ENCODE measurements around the gene ACADM.
"Not testable (repeated sequence)": the region's sequence is repeated elsewhere in the genome, so short reads cannot be mapped to it uniquely, and the experiment has no call there.

ACADM gene

GRCh38 chr1:75768016-75768415 is 43.5 kb downstream of the ACADM start:
- no peaks in the 10 kb centered on the region for H3K9me3 Mint-ChIP-seq
- no peaks in the 10 kb centered on the region for H3K36me3 Mint-ChIP-seq (ENCODE audit: low read depth)
- H3K27ac Mint-ChIP-seq, result no peak overlapping the region
- no peaks in the 10 kb centered on the region for H3K27me3 Mint-ChIP-seq
- no peaks in the 10 kb centered on the region for H3K4me1 Mint-ChIP-seq (ENCODE audit: low read depth)
- no peak overlapping the region for H3K4me3 Mint-ChIP-seq

GRCh38 chr1:75770761-75771160 is 46.3 kb downstream of the ACADM start:
- Mint-ChIP-seq H3K27me3 (peaks cover 6% of the 10 kb centered on the region), H3K9me3 (no peaks in the 10 kb centered on the region), H3K36me3 (ENCODE audit: low read depth) (peaks cover 3% of the 10 kb centered on the region), H3K4me1 (ENCODE audit: low read depth) (no peaks in the 10 kb centered on the region), H3K4me3 (no peak overlapping the region), H3K27ac (no peak overlapping the region)

- H3K4me1 Mint-ChIP-seq (ENCODE audit: low read depth), result no peaks in the 10 kb centered on the region
- H3K36me3 Mint-ChIP-seq (ENCODE audit: low read depth), result peaks cover 3% of the 10 kb centered on the region
Measured at GRCh38 chr1:75771978-75772377, 47.5 kb downstream of the ACADM start.

GRCh38 chr1:75777812-75778211 is 53.3 kb downstream of the ACADM start:
- not testable (repeated sequence) for H3K9me3 Mint-ChIP-seq; H3K4me3 Mint-ChIP-seq; H3K27ac Mint-ChIP-seq; H3K36me3 Mint-ChIP-seq (ENCODE audit: low read depth); H3K4me1 Mint-ChIP-seq (ENCODE audit: low read depth)
- peaks cover 36% of the 10 kb centered on the region for H3K27me3 Mint-ChIP-seq

More at GRCh38 chr1:75771978-75772377, 47.5 kb downstream of the ACADM start:
- H3K27me3 Mint-ChIP-seq, result peaks cover 8% of the 10 kb centered on the region
- no peak overlapping the region for H3K27ac Mint-ChIP-seq
- H3K4me3 Mint-ChIP-seq, result no peak overlapping the region
- H3K9me3 Mint-ChIP-seq, result peaks cover under 1% of the 10 kb centered on the region

GRCh38 chr1:75778694-75779093 is 54.2 kb downstream of the ACADM start:
- not testable (repeated sequence) for H3K4me1 Mint-ChIP-seq (ENCODE audit: low read depth); H3K36me3 Mint-ChIP-seq (ENCODE audit: low read depth); H3K4me3 Mint-ChIP-seq; H3K27ac Mint-ChIP-seq; H3K9me3 Mint-ChIP-seq
- peaks cover 36% of the 10 kb centered on the region for H3K27me3 Mint-ChIP-seq

- not testable (repeated sequence) for H3K9me3 Mint-ChIP-seq; H3K4me3 Mint-ChIP-seq; H3K36me3 Mint-ChIP-seq (ENCODE audit: low read depth); H3K27ac Mint-ChIP-seq; H3K4me1 Mint-ChIP-seq (ENCODE audit: low read depth)
- peaks cover 32% of the 10 kb centered on the region for H3K27me3 Mint-ChIP-seq
Measured at GRCh38 chr1:75780183-75780582, 55.7 kb downstream of the ACADM start.

GRCh38 chr1:75783920-75784319 is 59.4 kb downstream of the ACADM start:
- Mint-ChIP-seq H3K4me1 (ENCODE audit: low read depth) (peaks cover 23% of the 10 kb centered on the region), H3K4me3 (peak overlapping the region; percentile 10), H3K36me3 (ENCODE audit: low read depth) (peaks cover 35% of the 10 kb centered on the region), H3K27me3 (peaks cover 20% of the 10 kb centered on the region)
- not testable (repeated sequence) for H3K9me3 Mint-ChIP-seq, H3K27ac Mint-ChIP-seq

GRCh38 chr1:75785320-75785982 is 60.9 kb downstream of the ACADM start:
- Mint-ChIP-seq H3K4me1 (ENCODE audit: low read depth) (peaks cover 38% of the 10 kb centered on the region), H3K27ac (peak overlapping the region; percentile 95), H3K36me3 (ENCODE audit: low read depth) (peaks cover 47% of the 10 kb centered on the region), H3K27me3 (peaks cover 9% of the 10 kb centered on the region), H3K9me3 (no peaks in the 10 kb centered on the region), H3K4me3 (peak overlapping the region; percentile 99)

- Mint-ChIP-seq H3K36me3 (ENCODE audit: low read depth) (peaks cover 53% of the 10 kb centered on the region), H3K27me3 (peaks cover 3% of the 10 kb centered on the region), H3K9me3 (no peaks in the 10 kb centered on the region), H3K4me1 (ENCODE audit: low read depth) (peaks cover 46% of the 10 kb centered on the region), H3K4me3 (peak within 1 kb of the TSS; percentile 99), H3K27ac (peak within 1 kb of the TSS; percentile 95)
Measured at GRCh38 chr1:75785983-75786853, 61.7 kb downstream of the ACADM start, which contains the start of gene RABGGTB. Gene RABGGTB, plus strand, starts transcription at chr1:75786256. Its CDS starts 16 bp downstream, at chr1:75786272.

- H3K27me3 Mint-ChIP-seq, result no peaks in the 10 kb centered on the region
- peak overlapping the region; percentile 99 for H3K4me3 Mint-ChIP-seq
- peaks cover 53% of the 10 kb centered on the region for H3K4me1 Mint-ChIP-seq (ENCODE audit: low read depth)
- H3K9me3 Mint-ChIP-seq, result no peaks in the 10 kb centered on the region
- H3K36me3 Mint-ChIP-seq (ENCODE audit: low read depth), result peaks cover 61% of the 10 kb centered on the region
- H3K27ac Mint-ChIP-seq, result peak overlapping the region; percentile 95
Measured at GRCh38 chr1:75786901-75787493, 62.5 kb downstream of the ACADM start.

GRCh38 chr1:75787524-75787923 is 63.0 kb downstream of the ACADM start:
- peaks cover 59% of the 10 kb centered on the region for H3K4me1 Mint-ChIP-seq (ENCODE audit: low read depth)
- peak overlapping the region; percentile 99 for H3K4me3 Mint-ChIP-seq
- H3K27ac Mint-ChIP-seq, result peak overlapping the region; percentile 95
- H3K9me3 Mint-ChIP-seq, result no peaks in the 10 kb centered on the region
- H3K36me3 Mint-ChIP-seq (ENCODE audit: low read depth), result peaks cover 66% of the 10 kb centered on the region
- H3K27me3 Mint-ChIP-seq, result no peaks in the 10 kb centered on the region

- Mint-ChIP-seq H3K36me3 (ENCODE audit: low read depth) (peaks cover 88% of the 10 kb centered on the region), H3K27ac (peak overlapping the region; percentile 96), H3K4me3 (peak overlapping the region; percentile 99)
Measured at GRCh38 chr1:75789988-75790387, 65.5 kb downstream of the ACADM start.

GRCh38 chr1:75791022-75791421 is 66.5 kb downstream of the ACADM start:
- Mint-ChIP-seq H3K9me3 (no peaks in the 10 kb centered on the region), H3K27me3 (no peaks in the 10 kb centered on the region), H3K36me3 (ENCODE audit: low read depth) (peaks cover 98% of the 10 kb centered on the region), H3K27ac (peak overlapping the region; percentile 96), H3K4me1 (ENCODE audit: low read depth) (peaks cover 61% of the 10 kb centered on the region), H3K4me3 (peak overlapping the region; percentile 99)

More at GRCh38 chr1:75789988-75790387, 65.5 kb downstream of the ACADM start:
- H3K4me1 Mint-ChIP-seq (ENCODE audit: low read depth), result peaks cover 70% of the 10 kb centered on the region
- no peaks in the 10 kb centered on the region for H3K9me3 Mint-ChIP-seq
- H3K27me3 Mint-ChIP-seq, result no peaks in the 10 kb centered on the region

- Mint-ChIP-seq H3K27me3 (no peaks in the 10 kb centered on the region), H3K36me3 (ENCODE audit: low read depth) (peaks cover 94% of the 10 kb centered on the region), H3K4me1 (ENCODE audit: low read depth) (peaks cover 62% of the 10 kb centered on the region), H3K9me3 (no peaks in the 10 kb centered on the region), H3K4me3 (peak overlapping the region; percentile 99), H3K27ac (peak overlapping the region; percentile 36)
Measured at GRCh38 chr1:75792091-75792490, 67.6 kb downstream of the ACADM start.

GRCh38 chr1:75794382-75794781 is 69.9 kb downstream of the ACADM start:
- Mint-ChIP-seq H3K4me3 (peak overlapping the region; percentile 99), H3K4me1 (ENCODE audit: low read depth) (peaks cover 51% of the 10 kb centered on the region), H3K36me3 (ENCODE audit: low read depth) (peaks cover 85% of the 10 kb centered on the region)

More at GRCh38 chr1:75794382-75794781, 69.9 kb downstream of the ACADM start:
- no peak overlapping the region for H3K27ac Mint-ChIP-seq
- no peaks in the 10 kb centered on the region for H3K9me3 Mint-ChIP-seq
- H3K27me3 Mint-ChIP-seq, result no peaks in the 10 kb centered on the region

Data from stimulated activated naive CD8-positive, alpha-beta T cell treated with anti-CD3 and anti-CD28 coated beads, Interleukin-15, Interleukin-2, amounts not matched to agents 100 ng/mL and 50 ng/mL, for 24 hours (primary cell).